GM18498 (cell line): ENCODE data around the gene RAP1GAP.
"Not testable (repeated sequence)": the region's sequence is repeated elsewhere in the genome, so short reads cannot be mapped to it uniquely, and the experiment has no call there.

ENCODE experiments used
- ATAC-seq: cut with Tn5 transposase; IDR thresholded peaks from one replicate; pipeline ENCODE4 v1.9.1; 2021; ENCODE audit warnings: mild to moderate bottlenecking, moderate library complexity; ENCODE audit not compliant: unreplicated experiment

Gene RAP1GAP

DNA sequence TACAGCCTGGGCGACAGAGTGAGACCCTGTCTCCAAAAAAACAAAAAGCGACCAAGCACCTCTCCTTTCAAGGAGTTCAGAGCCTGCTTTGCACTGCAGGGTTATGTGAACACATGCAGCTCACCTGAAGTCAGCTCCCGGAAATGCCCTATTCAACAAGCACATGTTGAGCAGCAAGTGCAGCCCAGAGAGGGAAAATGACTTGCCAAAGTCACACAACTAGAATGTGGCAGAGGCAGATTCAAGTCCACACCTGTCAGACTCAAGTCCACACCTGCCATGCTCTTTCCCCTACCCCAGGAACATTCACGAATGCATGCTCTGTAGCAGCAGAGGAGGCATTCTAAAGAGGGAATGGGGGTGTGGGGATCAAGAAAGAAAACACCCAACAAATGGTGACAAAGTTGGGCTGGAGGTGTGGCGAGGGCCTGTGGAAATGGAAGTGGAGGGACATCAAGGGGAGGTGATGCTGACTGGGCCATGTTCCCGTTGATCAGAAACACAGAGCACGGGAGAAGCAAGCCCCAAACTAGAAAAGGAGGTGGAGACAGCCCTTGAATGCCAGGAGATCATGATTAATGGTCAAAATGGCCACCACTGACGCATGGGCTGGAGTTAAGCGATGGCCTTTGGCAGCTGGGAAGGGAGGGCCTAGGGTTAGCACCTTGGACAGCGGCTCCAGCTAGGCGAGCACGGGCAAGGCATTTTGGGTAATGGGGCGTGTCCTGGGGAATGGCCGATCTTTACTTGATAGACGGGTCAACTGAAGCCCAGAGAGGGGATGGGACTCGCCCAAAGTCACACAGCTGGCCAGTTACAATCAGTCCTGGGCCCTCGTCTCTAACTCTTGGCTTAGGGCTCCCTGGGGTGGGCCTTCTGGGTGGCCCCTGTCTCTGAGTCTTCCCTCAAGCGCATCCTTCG, 21.5 kb downstream of the RAP1GAP start:
- ATAC-seq: no peak

DNA sequence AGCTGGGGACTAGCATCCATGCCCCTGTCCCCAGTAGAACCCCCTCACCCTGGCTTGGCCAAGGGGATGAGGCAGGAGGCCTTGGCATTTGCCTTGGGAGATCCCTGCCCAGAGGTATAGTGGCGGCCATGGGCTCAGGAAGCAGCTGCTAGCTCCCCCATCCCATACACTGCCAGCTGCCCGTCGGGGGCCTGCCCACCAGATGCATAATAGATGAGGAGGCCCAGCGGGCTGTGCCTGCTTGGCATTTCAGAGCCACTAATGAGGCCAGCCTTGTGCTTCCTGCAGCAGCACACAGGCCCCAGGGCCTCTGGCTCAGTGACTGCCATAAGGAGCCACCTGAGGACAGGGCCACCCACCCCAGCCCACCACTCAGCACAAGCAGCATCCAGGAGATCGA, 23.6 kb downstream of the RAP1GAP start:
- no peak for ATAC-seq

GRCh38 chr1:21644906-21645305, 24.3 kb downstream of the RAP1GAP start:
- no peak for ATAC-seq

- no peak for ATAC-seq
These were observed 24.8 kb downstream of the RAP1GAP start for GRCh38 chr1:21644348-21644747.

DNA sequence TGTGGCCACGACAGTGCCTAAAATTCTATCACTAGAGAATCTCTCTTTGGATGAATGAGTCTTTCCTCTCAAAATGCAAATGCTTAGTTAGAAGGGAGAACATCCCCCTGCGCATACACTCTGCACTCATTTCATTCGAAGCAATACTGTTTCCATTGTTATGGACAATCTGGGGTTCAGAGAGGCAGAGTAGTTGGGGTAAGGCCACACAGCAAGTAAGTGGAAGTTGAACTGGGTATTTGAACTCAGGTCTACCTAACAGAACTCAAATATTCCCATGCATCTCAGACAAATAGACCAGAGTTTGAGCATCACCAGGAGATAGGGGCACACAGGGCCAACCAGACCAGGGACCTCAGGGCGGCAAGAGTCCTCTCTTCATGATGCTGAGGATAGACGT, 25.5 kb downstream of the RAP1GAP start:
- ATAC-seq: no peak

DNA sequence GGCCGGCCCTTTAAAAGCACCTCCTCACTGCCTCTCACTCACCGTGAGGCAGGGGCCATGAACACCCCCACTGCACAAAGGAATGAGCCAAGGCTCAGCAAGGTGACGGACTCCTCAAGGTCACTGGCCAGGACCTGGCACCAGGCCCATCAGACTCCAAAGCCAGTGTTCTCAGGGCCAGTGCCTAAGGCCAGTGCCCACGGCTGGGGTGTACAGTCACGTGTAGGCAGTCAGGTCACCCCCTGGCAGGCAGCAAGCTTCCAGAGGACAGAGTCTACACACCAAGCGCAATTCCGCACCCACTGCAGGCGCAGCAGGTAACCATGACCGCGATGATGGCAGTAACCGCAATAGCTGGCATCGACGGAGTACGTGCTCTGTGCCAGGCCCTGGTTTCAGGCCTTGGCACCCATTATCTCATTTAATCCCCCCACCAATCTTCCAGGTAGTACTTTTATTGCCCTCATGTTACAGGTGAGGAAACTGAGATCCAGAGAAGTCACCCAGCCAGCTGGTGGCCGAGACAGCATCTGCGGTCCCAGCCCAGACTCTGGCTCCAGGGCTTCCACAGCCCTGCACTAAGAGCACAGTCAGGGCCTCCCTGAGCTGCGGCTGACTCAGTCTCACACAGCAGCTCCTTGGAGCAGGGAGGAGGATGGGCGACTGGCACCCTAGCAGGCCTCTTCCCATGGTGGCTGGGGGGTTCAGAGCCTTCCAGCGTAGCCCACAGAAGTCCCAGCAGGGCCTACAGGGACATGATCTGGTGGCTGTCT, 27.0 kb downstream of the RAP1GAP start:
- ATAC-seq: no peak

DNA sequence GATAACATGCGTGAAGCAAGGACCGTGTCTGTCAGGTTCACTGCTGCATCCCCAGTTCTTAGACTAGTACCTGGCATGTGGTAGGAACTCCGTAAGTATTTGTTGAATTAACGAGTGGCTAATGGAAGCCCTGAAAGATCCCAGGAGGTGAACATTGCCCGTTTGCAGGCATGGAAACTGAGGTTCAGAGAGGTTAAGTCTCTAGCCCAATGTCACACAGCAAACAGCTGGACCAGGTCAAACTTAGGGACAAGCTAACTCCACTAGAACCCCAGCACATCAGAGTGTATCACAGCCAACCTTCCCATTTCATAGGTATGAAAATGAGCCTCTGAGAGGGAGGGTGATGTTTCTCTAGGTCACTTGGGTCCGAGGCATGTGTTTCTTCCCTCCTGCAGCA, 27.6 kb downstream of the RAP1GAP start:
- ATAC-seq: no peak

DNA sequence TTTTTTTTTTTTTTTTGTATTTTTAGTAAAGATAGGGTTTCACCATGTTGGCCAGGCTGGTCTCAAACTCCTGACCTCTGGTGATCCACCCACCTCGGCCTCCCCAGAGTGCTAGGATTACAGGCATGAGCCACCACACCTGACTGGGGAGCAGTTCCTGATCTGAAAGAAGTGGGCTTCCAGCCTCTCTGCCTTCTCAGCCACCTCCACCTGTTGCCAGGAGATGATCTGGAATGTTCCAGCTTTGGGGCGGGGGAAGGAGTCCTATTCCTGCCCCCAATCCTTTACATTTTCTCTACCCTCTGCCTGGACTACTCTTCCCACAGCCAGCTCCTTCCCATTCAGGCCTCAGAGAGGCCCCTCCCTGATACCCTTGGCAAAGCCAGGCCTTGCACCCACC, 28.1 kb downstream of the RAP1GAP start:
- ATAC-seq: no peak

- no peak for ATAC-seq
These were observed 28.5 kb downstream of the RAP1GAP start for GRCh38 chr1:21640653-21641052.

DNA sequence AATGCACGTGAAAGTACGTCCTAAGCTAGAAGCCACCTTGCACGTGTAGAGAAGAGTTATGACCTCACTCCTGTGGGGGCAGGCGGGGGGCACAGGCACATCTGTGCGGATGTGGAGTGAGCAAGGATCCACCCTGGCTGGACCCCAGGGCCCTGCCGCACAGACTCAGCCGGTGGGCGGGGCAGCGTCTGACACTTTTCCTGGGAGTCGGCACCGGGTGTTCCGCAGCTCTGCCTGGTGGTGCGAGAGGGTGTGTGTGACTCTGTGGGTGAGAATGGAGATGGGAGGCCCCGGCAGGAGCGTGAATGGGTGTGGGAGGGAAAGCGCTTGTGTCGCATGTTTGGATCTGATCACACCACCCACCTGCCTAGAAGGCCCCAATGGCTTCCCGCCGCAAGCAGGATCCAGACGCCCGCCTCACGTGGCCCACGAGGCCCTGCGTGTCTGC, 29.5 kb downstream of the RAP1GAP start:
- ATAC-seq: no peak

DNA sequence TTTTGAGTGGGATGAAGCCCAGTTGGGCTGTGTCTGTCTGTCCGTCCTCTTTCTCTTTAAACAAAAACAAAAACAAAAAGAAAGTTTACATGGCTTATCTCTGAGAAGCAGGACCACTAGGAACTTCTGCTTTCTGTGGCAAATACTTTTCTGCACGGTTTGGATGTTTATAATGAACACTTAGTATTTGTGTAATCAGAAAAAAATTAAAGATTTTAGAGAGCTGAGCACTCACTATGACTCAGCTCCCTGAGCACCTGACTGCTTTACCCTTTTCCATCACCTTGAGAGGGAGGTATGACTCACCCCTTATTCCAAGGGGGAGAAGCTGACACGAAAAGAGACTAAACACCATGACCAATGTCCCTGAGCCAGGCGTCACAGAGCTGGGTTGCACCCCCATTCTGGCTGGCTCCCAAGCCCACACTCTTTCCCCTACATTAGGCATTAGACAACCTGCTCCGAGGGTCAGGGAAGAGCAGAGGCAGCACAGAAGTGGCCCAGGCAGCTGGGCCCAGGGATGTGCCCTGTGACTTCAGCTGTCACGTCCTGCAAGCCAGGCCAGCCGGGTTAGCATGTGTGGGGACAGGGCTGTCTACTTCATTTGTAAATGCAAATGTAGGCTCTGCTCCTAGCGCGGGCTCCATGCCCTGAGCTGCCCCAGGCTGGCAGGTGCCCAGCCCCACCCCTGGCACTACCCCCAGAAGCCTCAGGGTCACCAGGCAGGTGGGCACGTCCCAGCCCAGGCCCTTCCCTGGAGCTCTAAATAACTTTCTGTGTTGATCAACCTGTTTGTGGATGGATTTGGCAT, 30.4 kb downstream of the RAP1GAP start:
- ATAC-seq: no peak

DNA sequence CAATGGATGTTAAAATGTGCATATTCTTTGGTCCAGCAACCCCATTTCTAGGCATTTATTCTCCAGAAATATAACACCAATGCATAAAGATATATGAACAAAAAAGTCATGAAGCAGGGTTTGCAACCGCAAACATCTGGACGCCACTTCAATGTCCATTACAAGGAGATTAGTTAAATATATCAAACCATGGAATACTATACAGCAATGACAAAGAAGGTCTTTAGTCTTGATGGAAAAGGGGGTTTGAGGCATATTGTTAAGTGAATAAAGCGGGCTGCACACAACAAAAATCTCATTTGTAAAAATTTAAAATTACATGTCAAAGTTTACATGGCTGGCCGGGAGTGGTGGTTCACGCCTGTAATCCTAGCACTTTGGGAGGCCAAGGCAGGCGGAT, 31.6 kb downstream of the RAP1GAP start:
- ATAC-seq: no peak

GRCh38 chr1:21636029-21636428, 33.1 kb downstream of the RAP1GAP start:
- ATAC-seq: no peak

- no peak for ATAC-seq
These were observed 34.2 kb downstream of the RAP1GAP start for GRCh38 chr1:21634806-21635535.

GRCh38 chr1:21633992-21634805, 35.0 kb downstream of the RAP1GAP start:
- ATAC-seq: no peak

DNA sequence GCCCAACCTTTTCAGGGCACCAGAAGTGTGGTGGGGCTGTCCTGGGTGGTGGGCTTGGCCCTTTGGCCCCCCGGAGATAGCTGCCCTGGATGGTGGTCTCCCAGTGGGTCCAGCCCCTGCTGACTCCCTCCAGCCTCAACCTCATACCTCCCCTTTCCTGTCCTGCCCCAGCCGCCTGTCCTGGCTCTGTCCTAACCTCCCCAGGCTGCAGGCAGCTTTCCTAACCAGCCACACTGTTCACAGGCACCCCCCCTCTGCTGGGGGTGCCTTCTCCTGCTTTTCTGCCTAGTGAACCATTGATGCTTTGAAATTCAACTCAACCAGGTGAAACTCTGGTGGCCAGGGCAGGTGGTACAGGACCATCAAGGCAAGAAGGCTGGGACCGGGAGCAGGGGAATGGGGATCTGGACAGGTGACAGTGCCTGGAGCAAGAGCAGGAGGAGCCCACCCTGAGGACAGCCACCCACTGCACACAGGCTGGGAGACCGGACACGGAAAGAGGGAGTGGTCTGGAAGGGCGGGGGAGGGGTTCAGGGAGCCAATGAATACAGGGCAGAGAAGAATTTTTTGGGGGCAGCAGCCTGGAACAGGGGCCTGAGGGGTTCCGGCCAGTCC, 35.9 kb downstream of the RAP1GAP start:
- ATAC-seq: no peak

DNA sequence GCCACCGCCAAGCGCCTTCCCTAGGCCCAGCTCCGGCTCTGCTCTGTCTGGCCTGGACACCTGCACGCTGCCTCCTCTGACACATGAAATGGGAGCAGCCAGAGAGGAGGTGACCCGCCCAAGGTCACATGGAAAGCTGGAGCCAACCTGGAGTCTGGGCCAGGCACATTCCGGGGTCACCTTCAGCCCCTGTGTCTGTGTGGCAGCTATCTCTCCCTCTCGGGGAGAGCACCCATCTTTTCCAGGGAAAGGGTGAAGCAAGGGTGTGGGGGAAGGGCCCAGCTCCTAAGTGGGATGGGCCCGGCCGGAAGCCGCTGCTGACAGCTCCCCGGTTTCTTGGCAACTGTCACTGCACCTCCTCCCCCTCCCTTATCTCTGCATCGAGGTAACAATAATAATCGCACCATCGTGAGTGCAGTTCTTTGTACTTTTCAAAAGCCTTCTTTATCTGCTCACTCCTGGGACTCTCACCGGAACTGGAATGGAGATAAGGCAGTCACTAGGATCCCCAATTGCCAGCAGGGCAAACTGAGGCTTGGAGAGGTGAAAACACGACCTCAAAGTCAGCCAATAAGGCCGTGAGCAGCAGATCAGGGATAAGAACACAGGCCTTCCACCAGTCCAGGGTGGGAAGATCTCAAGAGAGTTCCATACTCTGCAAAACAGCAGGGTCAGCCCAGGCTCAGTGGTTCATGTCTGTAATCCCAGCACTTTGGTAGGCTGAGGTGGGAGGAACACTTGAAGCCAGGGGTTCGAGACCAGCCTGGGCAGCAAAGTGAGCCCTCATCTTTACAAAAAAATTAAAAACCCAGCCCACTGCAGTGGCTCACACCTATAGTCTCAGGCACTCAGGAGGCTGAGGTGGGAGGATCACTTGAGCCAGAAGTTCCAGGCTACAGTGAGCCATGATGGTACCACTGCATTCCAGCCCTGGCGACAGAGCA, 36.9 kb downstream of the RAP1GAP start:
- no peak for ATAC-seq

DNA sequence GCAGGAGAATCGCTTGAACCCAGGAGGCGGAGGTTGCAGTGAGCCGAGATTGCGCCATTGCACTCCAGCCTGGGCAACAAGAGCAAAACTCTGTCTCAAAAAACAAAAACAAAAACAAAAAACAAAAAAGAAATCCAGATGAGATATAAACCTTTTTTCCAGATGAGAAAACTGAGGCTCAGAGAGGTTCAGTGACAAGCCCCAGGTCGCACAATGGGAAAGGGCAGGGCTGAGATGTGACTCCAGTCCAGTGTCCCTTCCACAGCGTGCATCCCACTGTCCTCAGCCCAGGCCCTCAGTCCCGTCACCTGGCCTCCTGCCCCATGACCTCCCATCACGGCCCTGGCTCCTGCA, 37.6 kb downstream of the RAP1GAP start:
- not testable (repeated sequence) for ATAC-seq
